NCI-H2227 (cell line): ENCODE results near the gene ZNF430.
A peak's percentile ranks its signal among the peaks of the same experiment; 100 is the strongest.
"Not testable (repeated sequence)": the region's sequence is repeated elsewhere in the genome, so short reads cannot be mapped to it uniquely, and the experiment has no call there.

Source experiments
- DNase-seq: peaks from one replicate; lab custom pipeline; 2025; ENCODE audit not compliant: unreplicated experiment; lab: John Stamatoyannopoulos, UW

The ZNF430 gene

GRCh38 chr19:21020298-21021227, at the start of gene ZNF430:
Gene ZNF430, plus strand, starts transcription at chr19:21020657. Its CDS starts 144 bp downstream, at chr19:21020801.
- peak; percentile 94 for DNase-seq

GRCh38 chr19:20992788-20993187, 27.7 kb upstream of the ZNF430 start:
- not testable (repeated sequence) for DNase-seq

DNA sequence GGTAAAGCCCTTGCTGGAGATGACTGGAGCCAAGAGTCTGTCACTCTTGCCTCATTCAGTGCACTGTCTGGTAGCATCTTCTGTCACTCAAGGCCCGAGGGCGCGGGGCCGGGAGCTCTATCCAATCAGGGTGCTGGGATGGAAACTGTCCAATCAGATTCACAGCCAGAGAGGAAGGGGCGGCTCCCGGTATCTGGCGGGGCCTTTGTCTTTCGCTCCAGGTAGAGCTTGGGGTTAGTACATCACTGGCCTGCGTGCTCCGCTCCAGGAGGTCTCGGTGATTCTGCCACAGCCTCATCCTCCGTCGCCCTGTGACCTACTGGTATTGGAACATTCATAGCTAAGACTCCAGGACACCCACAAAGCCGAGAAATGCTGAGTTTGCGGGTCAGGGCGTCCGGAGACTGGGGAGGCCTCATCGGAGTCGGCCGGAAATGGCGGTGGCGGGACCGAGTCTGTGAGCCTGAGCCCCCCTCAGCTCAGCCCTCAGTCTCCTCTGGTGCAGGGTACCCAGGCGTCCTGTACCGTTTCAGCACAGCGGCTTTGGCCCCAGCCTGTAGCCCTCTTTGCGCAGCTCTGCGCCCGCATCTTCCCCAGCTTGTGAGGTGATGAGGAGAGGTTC, 20.6 kb upstream of the ZNF430 start:
- peak; percentile 93 for DNase-seq

DNA sequence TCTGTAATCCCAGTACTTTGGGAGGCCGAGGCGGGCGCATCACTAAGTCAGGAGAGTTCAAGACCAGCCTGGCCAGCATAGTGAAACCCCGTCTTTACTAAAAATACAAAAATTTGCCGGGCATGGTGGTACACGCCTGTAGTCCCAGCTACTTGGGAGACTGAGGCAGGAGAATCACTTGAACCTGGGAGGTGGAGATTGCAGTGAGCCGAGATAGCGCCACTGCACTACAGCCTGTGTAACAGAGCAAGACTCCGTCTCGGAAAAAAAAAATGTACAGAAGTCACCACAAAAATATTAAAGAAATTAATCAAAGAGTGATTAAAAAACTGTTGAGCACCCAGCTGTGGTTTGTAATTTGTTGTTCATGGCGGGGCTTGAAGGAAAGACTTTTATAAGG, 781 bp downstream of the ZNF430 start:
- DNase-seq = not testable (repeated sequence)

GRCh38 chr19:21022996-21023395, 2.5 kb downstream of the ZNF430 start:
- DNase-seq = no peak

- DNase-seq = no peak
Measured at GRCh38 chr19:21023901-21024300, 3.4 kb downstream of the ZNF430 start.

DNA sequence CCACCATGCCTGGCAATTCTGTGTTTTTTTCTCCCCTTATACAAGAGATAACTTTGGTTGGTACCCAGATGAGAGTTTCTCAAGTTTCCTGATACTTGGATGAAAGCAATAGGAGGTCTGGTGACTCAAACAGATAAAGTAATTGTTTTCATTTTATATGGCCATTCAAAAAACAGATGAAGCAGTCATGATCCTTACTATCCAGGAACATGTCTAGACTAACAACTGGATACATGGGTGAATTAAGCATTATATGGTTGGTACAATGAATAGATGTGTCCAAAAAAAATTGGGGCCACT, 8.5 kb downstream of the ZNF430 start:
- no peak for DNase-seq

- DNase-seq = no peak
Measured at GRCh38 chr19:21045028-21045427, 24.6 kb downstream of the ZNF430 start.

DNA sequence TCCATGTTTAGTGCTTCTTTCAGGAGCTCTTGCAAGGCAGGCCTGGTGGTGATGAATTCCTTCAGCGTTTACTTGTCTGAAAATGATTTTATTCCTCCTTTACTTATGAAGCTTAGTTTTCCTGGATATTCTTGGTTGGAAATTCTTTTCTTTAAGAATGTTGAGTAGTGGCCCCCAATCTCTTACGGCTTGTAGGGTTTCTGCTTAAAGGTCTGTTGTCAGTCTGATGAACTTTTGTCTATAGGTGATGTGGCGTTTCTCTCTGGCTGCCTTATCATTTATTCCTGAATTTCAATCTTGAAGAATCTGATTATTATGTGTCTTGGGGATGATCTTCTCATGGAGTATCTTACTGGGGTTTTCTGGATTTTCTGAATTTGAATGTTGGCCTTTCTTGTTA, 26.0 kb downstream of the ZNF430 start:
- no peak for DNase-seq

GRCh38 chr19:21047716-21048115, 27.3 kb downstream of the ZNF430 start:
- DNase-seq = no peak

DNA sequence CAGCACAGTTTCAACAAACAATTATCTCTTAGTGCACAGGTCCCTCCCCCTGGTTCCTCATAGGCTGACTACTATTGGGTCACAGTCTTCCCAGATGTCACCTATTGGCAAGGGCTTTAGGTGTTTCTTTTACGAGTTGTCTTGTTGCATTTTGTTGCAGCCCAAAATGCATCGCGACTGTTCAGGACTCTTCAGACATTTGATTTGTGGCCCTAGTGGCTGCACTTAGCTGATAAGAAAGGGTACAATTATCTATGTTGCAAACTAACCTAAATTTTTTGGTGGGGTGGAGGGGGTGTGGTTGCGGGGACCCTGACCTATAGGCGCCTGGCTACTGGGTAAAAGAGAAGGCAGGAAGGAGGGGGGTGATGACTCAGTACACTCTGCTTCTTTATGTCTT, 32.4 kb downstream of the ZNF430 start:
- no peak for DNase-seq

DNA sequence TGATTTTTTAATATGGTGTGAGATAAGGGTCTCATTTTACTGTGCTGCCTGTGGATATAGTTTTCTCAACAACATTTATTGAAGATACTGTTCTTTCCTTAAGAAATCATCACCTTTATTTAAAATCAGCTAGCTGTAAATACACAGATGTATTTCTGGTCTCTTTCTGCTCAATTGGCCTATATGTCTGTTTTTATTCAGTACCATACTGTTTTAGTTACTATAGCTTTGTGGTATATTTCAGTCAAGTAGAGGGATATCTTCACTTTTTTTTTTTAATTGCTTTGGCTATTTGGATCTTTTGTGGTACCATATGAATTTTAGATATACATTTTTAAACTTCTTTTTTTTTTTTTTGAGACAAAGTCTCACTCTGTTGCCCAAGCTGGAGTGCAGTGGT, 44.9 kb downstream of the ZNF430 start:
- DNase-seq = no peak

DNA sequence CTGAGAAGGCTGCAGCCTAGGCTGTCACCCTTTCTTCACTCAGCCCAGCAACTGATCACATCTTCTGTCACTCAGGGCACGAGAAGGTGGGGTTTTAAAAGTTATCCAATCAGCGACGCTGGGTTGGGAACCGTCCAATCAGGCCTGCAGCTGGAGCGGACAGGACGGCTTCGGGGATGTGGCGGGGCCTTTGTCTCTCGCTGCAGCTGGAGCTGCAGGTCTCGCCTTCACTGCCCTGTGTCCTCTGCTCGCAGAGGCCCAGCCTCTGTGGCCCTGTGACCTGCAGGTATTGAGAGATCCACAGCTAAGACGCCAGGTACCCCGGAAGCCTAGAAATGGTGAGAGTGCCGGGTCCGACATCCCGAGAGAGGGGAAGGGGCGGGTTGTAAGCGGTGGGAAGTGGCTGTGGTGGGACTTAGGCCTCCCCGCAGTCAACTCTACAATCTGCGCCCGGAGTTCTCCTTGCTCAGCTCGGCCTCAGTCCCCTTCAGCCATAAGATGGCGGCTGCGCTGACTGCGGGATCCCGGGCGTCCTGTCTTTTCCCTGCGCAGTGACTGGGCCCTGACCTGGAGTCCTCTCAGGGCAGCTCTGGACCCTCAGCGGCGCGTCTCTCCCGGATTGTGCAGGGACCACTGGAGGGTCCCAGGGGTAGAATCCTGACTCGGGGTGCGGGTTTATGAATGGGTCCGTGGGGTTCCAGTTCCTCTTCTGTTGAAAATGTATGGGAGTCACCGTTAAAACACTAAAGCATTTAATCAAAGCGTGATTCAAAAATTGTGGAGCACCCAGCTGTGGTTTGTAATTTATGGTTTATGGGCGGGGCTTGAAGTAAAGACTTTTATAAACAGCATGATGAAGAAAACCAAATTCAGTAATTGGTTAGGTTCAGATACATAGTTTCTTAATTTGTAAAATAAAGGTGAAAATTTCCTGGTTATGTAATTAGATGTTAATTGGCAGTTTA, 61.8 kb downstream of the ZNF430 start, which contains the start of gene ZNF714:
Gene ZNF714 (plus strand): TSS at position 193 of the 965 bp plus-strand sequence. CDS start 16,066 bp downstream, outside the sequence.
- peak; percentile 92 for DNase-seq

DNA sequence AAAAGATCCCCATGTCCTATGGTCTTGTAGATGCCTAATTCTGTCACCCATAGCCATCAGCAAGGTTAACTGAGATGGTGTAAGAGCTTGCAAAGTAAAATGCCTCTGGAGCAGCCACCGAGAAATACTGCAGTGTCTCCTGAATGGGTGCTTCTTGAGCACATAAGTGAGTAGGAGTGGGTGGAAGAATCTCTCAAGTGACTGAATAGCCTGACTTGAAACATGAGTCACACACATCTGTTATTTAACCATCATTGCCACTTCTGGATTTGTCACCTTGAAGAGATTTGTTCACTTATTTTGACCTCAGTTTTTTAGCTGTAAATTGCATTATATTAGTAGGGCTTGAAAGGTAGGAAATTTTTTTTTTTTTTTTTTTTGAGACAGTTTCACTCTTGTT, 63.9 kb downstream of the ZNF430 start:
- no peak for DNase-seq

DNA sequence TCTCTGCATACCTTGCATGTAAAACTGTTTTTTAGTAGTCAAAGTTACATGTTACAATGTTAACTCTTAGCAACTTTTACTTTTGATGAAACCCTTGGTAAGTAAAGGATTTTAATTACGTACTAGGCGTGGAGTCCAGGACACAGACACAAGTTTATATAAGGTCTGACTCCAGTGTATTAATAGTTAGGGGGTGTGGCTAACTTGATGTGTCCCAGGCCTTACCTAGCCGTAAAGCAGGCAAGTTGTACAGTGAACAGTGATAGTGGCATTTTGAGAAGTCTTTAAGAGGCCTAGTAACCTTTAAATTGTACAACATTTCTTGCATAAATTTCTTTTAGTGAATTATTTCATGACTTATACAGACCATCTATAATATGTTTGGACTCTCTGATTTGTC, 67.4 kb downstream of the ZNF430 start:
- no peak for DNase-seq

- no peak for DNase-seq
Measured at GRCh38 chr19:21092109-21092508, 71.7 kb downstream of the ZNF430 start.

DNA sequence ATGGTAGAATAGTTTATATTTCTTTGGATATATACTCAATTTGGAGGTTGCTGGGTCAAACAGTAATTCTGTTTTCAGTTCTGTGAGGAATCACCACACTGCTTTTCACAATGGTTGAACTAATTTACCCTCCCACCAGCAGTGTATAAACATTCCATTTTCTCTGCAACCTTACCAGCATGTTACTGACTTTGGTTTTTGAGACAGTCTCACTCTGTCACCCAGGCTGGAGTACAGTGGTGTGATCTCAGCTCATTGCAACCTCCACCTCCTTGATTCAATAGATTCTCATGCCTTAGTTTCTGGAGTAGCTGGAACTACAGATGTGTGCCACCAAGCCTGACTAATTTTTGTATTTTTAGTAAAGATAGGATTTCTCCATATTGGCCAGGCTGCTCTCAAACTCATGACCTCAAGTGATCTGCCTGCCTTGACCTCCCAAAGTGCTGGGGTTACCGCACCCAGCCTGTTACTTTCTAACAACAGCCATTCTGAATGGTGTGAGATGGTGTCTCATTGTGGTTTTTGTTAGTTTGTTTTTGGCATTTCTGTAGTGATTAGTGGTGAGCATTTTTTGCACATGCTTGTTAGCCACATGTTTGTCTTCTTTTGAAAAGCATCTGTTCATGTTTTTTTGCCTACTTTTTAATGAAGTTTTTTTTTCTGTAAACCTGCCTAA, 74.0 kb downstream of the ZNF430 start:
- no peak for DNase-seq

DNA sequence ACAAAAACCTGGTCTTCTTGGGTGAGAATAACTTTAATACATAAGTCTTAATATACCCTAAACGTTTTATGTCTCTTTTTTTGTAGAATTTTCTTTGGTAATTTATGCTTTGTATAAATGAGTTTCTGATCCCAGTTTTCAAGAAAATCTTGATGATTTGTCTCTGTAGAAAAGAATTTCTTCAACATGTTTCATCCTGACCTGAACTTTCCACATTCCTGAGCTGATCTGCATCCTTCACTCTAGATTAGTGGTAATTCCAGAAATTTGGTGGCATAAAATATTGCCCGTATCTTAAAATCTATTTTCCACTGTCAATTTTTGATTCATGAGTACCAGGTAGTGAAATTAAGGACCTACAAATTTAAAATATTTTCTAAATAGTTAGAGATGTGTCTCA, 77.8 kb downstream of the ZNF430 start:
- DNase-seq = no peak

- DNase-seq = no peak
Measured at GRCh38 chr19:21101521-21102242, 81.2 kb downstream of the ZNF430 start.

DNA sequence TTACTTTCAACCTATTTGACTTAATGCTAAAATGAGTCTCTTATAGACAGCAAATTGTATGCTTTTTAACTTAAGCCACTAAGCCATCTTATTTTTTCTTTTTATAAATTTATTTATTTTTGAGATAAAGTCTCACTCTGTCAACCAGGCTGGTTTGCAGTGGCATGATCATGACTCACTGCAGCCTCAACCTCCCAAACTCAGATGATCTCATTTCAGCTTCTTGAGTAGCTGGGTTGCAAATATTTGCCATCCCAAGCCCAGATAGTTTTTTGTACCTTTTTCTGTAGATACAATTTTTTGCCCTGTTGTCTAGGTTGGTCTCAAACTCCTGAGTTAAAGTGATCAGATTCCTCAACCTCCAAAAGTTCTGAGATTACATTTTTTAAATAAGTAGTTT, 88.7 kb downstream of the ZNF430 start:
- DNase-seq = no peak
